Measurements from ENCODE around the gene TMEM132D. TPM values are rescaled to one million over a fixed set of nuclear protein-coding genes. Genes with fewer than 3 reads are reported as not detected.
A peak's percentile ranks its signal among the peaks of the same experiment; 100 is the strongest.

Gene TMEM132D
- total and polyA plus RNA-seq, 2 of the 8 experiments (the other 6 are each of a cell fraction or from before 2014, with no cell fraction given) = 3.5 to 10.1 TPM

GRCh38 chr12:129494766-129495165 lies 409.1 kb downstream of the TMEM132D start:
- DNase-seq (ENCODE audit: low read depth in 1 of 2, low spot score in 2 of 2) (no peak), FAIRE-seq (no peak)
- Histone ChIP-seq H3K18ac (ENCODE audit: extremely low read depth, low read length) (no peak overlapping the region), H3K36me3 (ENCODE audit: control insufficient read depth in 2 of 4, insufficient read depth in 4 of 4, low read length in 3 of 4) (no peaks in the 10 kb centered on the region), H4K5ac (ENCODE audit: insufficient read length, low read depth, low read length) (no peak overlapping the region), H3K14ac (ENCODE audit: insufficient read length) (no peak overlapping the region), H4K20me1 (replicated peaks in 1 of 2; ENCODE audit: control insufficient read depth in 1 of 2, insufficient read depth in 2 of 2, low read length in 2 of 2) (no peaks in the 10 kb centered on the region), H3K23ac (ENCODE audit: insufficient read length) (no peak overlapping the region), H3K27me3 (replicated peaks in 1 of 4; ENCODE audit: control insufficient read depth in 3 of 4, extremely low read depth in 1 of 4, insufficient read depth in 3 of 4, low read length in 3 of 4) (no peaks in the 10 kb centered on the region), H2BK120ac (replicated peaks; ENCODE audit: low read depth, low read length) (no peak overlapping the region), H2BK12ac (ENCODE audit: low read depth, low read length) (peak overlapping the region; percentile 42; the same call in 1 of the 2 replicates), H3K4ac (replicated peaks; ENCODE audit: insufficient read length, low read depth, low read length) (no peak overlapping the region), H3K79me2 (ENCODE audit: control insufficient read depth in 1 of 2, insufficient read depth in 2 of 2, low read length in 2 of 2) (no peaks in the 10 kb centered on the region), H3K4me3 (ENCODE audit: extremely low read depth in 1 of 4, insufficient read depth in 2 of 4, low read depth in 3 of 4, low read length in 4 of 4) (no peak overlapping the region), H4K8ac (ENCODE audit: extremely low read depth, insufficient read depth, low read length) (no peak overlapping the region), H3K4me2 (ENCODE audit: insufficient read depth in 1 of 2, low read depth in 2 of 2, low read length in 2 of 2) (no peak overlapping the region), H3K56ac (replicated peaks; ENCODE audit: insufficient read length, low read depth, low read length) (no peak overlapping the region), H2BK20ac (ENCODE audit: low read length) (no peak overlapping the region), H3K79me1 (ENCODE audit: low read depth, low read length) (no peaks in the 10 kb centered on the region; the same call in 1 of the 2 replicates), H3K4me1 (replicated peaks in 1 of 4; ENCODE audit: control insufficient read depth in 3 of 4, insufficient read depth in 4 of 4, low read length in 3 of 4) (peaks cover 0 to 6% (median 0%) of the 10 kb centered on the region in 4 experiments; a peak in 2 of 7 replicates), H3K23me2 (ENCODE audit: low read depth, low read length) (no peaks in the 10 kb centered on the region), H2BK5ac (ENCODE audit: low read depth, low read length) (peak overlapping the region; percentile 40; the same call in 1 of the 2 replicates), H2BK15ac (ENCODE audit: low read length) (no peak overlapping the region), H4K91ac (replicated peaks; ENCODE audit: insufficient read length, low read length) (no peak overlapping the region), H2AK5ac (ENCODE audit: low read depth, low read length) (no peak overlapping the region), H3K27ac (ENCODE audit: low read depth, low read length) (no peak overlapping the region), H2AFZ (ENCODE audit: low read length) (no peak overlapping the region), H3K9me3 (ENCODE audit: insufficient read depth in 2 of 2, low read depth in 1 of 2, low read length in 1 of 2) (no peaks in the 10 kb centered on the region), H3K9ac (replicated peaks in 1 of 4; ENCODE audit: extremely low read depth in 1 of 4, low read depth in 3 of 4, low read length in 3 of 4) (peak overlapping the region in 1 of 4 experiments; percentile 44; a peak in 1 of 7 replicates)
- 100% methylated on average over 1 of the region's 2 CpGs; no CpG with 5 or more reads in 1 of the 2 experiments for WGBS, 2 experiments (ENCODE audit: extremely low coverage in 1 of 2, insufficient coverage in 1 of 2, insufficient read length in 1 of 2, insufficient replicate concordance in 2 of 2, low coverage in 1 of 2, low lambda C conversion rate in 2 of 2, missing lambda C conversion rate in 1 of 2)
- CTCF ChIA-PET (ENCODE audit: partially characterized antibody) = interaction anchor here (0.6 kb wide), 1 partner anchor 425 kb away, joined by 3 read pairs; no protein-coding TSS in a partner anchor
- POLR2A ChIA-PET (ENCODE audit: partially characterized antibody) = interaction anchor here (0.6 kb wide), 1 partner anchor 598 kb away, joined by 3 read pairs; no protein-coding TSS in a partner anchor
- TF ChIP-seq SIN3A (conservative IDR thresholded peaks at IDR 0.05 in 1 of 2, IDR thresholded peaks at IDR 0.05 in 1 of 2; ENCODE audit: low read depth in 1 of 2, low read length in 2 of 2) = no peak
- no peak for TF ChIP-seq TAF7 (optimal IDR thresholded peaks at IDR 0.05; ENCODE audit: borderline replicate concordance, low read depth, low read length)
- TF ChIP-seq TAF1 (IDR thresholded peaks at IDR 0.05; ENCODE audit: low read depth, low read length) = no peak
- no peak for TF ChIP-seq SIX5 (IDR thresholded peaks at IDR 0.05; ENCODE audit: low read depth, low read length)
- TF ChIP-seq SP2 (IDR thresholded peaks at IDR 0.05; ENCODE audit: low read length) = no peak
- no peak for TF ChIP-seq ASH2L (IDR thresholded peaks at IDR 0.05; ENCODE audit: low read length)
- no peak for TF ChIP-seq RFX5 (IDR thresholded peaks at IDR 0.05; ENCODE audit: borderline replicate concordance, low read depth, low read length)
- TF ChIP-seq CHD2 (IDR thresholded peaks at IDR 0.05; ENCODE audit: low read length) = no peak
- TF ChIP-seq EP300 (IDR thresholded peaks at IDR 0.05; ENCODE audit: borderline replicate concordance in 1 of 2, low read depth in 2 of 2, low read length in 2 of 2) = no peak
- no peak for TF ChIP-seq JUND (IDR thresholded peaks at IDR 0.05; ENCODE audit: low read length)
- no peak for TF ChIP-seq POLR2AphosphoS5 (IDR thresholded peaks at IDR 0.05; ENCODE audit: low read depth, low read length)
- no peak for TF ChIP-seq SP4 (IDR thresholded peaks at IDR 0.05; ENCODE audit: low read length)
- no peak for TF ChIP-seq POU5F1 (IDR thresholded peaks at IDR 0.05; ENCODE audit: low read depth, low read length)
- no peak for TF ChIP-seq ATF3 (IDR thresholded peaks at IDR 0.05; ENCODE audit: insufficient read depth, low read depth, low read length)
- TF ChIP-seq SP1 (IDR thresholded peaks at IDR 0.05; ENCODE audit: low read depth, low read length) = no peak

All from H1 (cell line).